Vagina (tissue), 2 donors: Measurements from ENCODE around the gene MYO1F.

ENCODE experiments used
- CTCF ChIP-seq, 3 experiments: fragments of 450-650 bp in 2 of 3; fragments of 200-600 bp in 1 of 3; sonication (generic) in 1 of 3; IDR thresholded peaks; one replicate each; pipeline ENCODE4 v1.5.1; 2017 to 2019; ENCODE audit warnings: antibody characterized with exemption in 3 of 3, mild to moderate bottlenecking in 2 of 3, moderate library complexity in 2 of 3
- POLR2A ChIP-seq, 2 donors: fragments of 450-650 bp; IDR thresholded peaks; one replicate each; pipeline ENCODE4 v1.6.1; 2017; ENCODE audit warnings: antibody characterized with exemption in 2 of 2, mild to moderate bottlenecking in 2 of 2, moderate library complexity in 2 of 2

- TF ChIP-seq POLR2A (IDR thresholded peaks at IDR 0.05) (no peak), CTCF (IDR thresholded peaks at IDR 0.05) (no peak)
These were observed 65.6 kb downstream of the MYO1F start for GRCh38 chr19:8511573-8512101.
